Adrenal gland (tissue), 12 donors: ENCODE data around the gene FADD. TPM values are rescaled to one million over a fixed set of nuclear protein-coding genes. Genes with fewer than 3 reads are reported as not detected.

Experiments
- DNase-seq, 7 donors: peaks; one replicate each; pipeline ENCODE4 v3.0.0-alpha.2; 2019 to 2020
- H3K27ac ChIP-seq, 5 donors: fragments of 200-600 bp; sonication (generic) in 4 of 5; 1 replicate in 3 of 5; 2 replicates in 2 of 5; pipeline versions ENCODE4 v1.5.1 to v1.8.0; 2016 to 2020; ENCODE audit warnings: mild to moderate bottlenecking in 1 of 5
- H3K27me3 ChIP-seq: fragments of 200-600 bp; 2 replicates; pipeline ENCODE4 v1.8.0; 2021
- H3K36me3 ChIP-seq, 2 donors: fragments of 200-600 bp; replicated peaks in 1 of 2; 1 replicate in 1 of 2; 2 replicates in 1 of 2; pipeline versions ENCODE4 v1.5.1 to v1.8.0; 2018 to 2022
- H3K4me1 ChIP-seq, 2 donors: fragments of 200-600 bp; replicated peaks in 1 of 2; 1 replicate in 1 of 2; 2 replicates in 1 of 2; pipeline versions ENCODE4 v1.5.1 to v1.8.0; 2018 to 2021
- H3K4me3 ChIP-seq, 4 donors: fragments of 200-600 bp; sonication (generic) in 3 of 4; one replicate each; pipeline ENCODE4 v1.5.1; 2016 to 2018
- H3K9me3 ChIP-seq, 3 donors: fragments of 200-600 bp; sonication (generic) in 1 of 3; replicated peaks in 1 of 3; 1 replicate in 2 of 3; 2 replicates in 1 of 3; pipeline versions ENCODE4 v1.5.1 to v1.8.0; 2016 to 2021
- CTCF ChIP-seq, 6 experiments: fragments of 450-650 bp in 4 of 6; fragments of 200-600 bp in 2 of 6; sonication (generic) in 1 of 6; IDR thresholded peaks; 1 replicate in 5 of 6; 2 replicates in 1 of 6; pipeline versions ENCODE4 v1.5.1 to v1.8.0; 2016 to 2021; ENCODE audit warnings: antibody characterized with exemption in 6 of 6, mild to moderate bottlenecking in 2 of 6, moderate library complexity in 1 of 6
- POLR2A ChIP-seq, 2 donors: fragments of 450-650 bp; IDR thresholded peaks; one replicate each; pipeline ENCODE4 v1.6.1; 2017; ENCODE audit warnings: antibody characterized with exemption in 2 of 2, mild to moderate bottlenecking in 2 of 2, moderate library complexity in 1 of 2
- WGBS, 4 donors: extraction: QIAGEN DNeasy Blood & Tissue Kit in 2 of 4; methylation state at CpG; one replicate each; pipeline versions ENCODE4 v1.1.5 to v1.1.7; 2013 to 2017; 5-methylcytosine and 5-hydroxymethylcytosine counted together
- intact Hi-C, 2 donors: fragments of 100-400 bp; cut with DNase I; formaldehyde crosslinking; loops; one replicate each; pipeline versions ENCODE4 v1.14.1 to v1.15.0; 2022 to 2023
- polyA plus RNA-seq, 3 donors: library from polyadenylated mRNA; stranded (reverse); fragments of 200-250 nt in 2 of 3; fragments of 350-450 nt in 1 of 3; fragmentation: Illumina TruSeq in 1 of 3; extraction: RNeasy Lipid Tissue Mini Kit (QIAGEN cat#74804) in 1 of 3; gene quantifications; one replicate each; pipeline ENCODE4 v1.2.3, GENCODE V29; 2013 to 2014
- total RNA-seq, 9 donors: library from RNA; depleted of rRNA in 4 of 9; stranded (reverse); fragments of >200 nt in 4 of 9; fragments of 120-200 nt in 1 of 9; fragmentation: NEBNext Ultra II Directional in 1 of 9; extraction: Animal tissue kit (Norgen Biotek cat#: 25700) in 1 of 9; gene quantifications; one replicate each; pipeline versions ENCODE4 v1.1.0 to v1.2.4, GENCODE V29; 2013 to 2023
- donor health status: healthy with polysubstance abuse.
- donor health status: Bipolar disorder and iron deficiency.
- donor health status: DM: yes; HTN: yes; CAD: no.
- donor health status: DM: no; HTN: no; CAD: no.
- donor health status: DM: no; HTN: no; CAD: no.
- donor health status: DM: yes; HTN: yes; CAD: no.

The FADD gene
- total and polyA plus RNA-seq, 12 donors, result 8.9 to 37.9 (median 26.2) TPM

DNA sequence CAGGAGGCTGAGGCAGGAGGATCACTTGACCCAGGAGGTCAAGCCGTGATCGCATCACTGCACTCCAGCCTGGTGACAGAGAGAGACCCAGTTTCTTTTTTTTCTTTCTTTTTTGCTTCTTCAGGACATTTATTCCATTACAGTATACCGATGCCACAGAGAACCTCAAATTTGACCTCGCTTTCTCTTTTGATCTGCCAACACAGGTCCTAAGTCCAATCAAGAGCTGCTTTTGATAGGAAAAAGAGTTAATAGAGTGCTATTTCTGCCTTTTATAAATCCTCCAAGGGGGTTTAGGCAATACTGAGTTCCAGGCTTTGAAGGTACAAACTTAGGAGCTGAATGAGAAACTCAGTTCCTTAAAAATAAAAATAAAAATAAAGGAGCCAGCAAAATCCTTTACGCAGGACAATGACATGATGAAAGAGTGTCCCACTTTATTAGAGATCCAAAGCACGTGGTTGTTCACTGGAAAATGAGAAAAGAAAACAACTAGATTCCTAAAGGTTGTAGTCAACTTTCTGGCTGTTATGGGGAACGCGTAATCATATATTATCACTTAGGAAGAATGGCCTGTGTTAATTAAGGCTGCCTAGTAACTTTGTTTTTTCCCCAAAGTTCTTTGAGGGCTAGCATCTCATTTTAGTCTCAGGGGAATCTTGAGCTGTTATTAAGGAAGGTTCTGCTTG is 27.2 kb downstream of the FADD start:
- no peak for DNase-seq
- Histone ChIP-seq H3K4me1 (no peaks in the 10 kb centered on the region), H3K4me3 (no peak overlapping the region), H3K27me3 (no peaks in the 10 kb centered on the region), H3K9me3 (no peaks in the 10 kb centered on the region), H3K27ac (no peak overlapping the region), H3K36me3 (no peaks in the 10 kb centered on the region)
- 83 to 87% (median 85%) methylated on average over 8 of the region's 8 CpGs for WGBS, 4 donors
- intact Hi-C loops, result no loop called here
- TF ChIP-seq POLR2A (IDR thresholded peaks at IDR 0.05) (no peak), CTCF (IDR thresholded peaks at IDR 0.05) (no peak)

- Histone ChIP-seq H3K4me3 (no peak overlapping the region), H3K4me1 (no peaks in the 10 kb centered on the region), H3K27ac (no peak overlapping the region), H3K27me3 (no peaks in the 10 kb centered on the region), H3K9me3 (no peaks in the 10 kb centered on the region), H3K36me3 (no peaks in the 10 kb centered on the region)
- TF ChIP-seq CTCF (IDR thresholded peaks at IDR 0.05) (no peak), POLR2A (IDR thresholded peaks at IDR 0.05) (no peak)
- intact Hi-C loops, result no loop called here
- 81 to 86% (median 84%) methylated on average over 17 to 22 of the region's 22 CpGs for WGBS, 4 donors
- DNase-seq, result no peak
Measured at GRCh38 chr11:70230840-70231710, 28.0 kb downstream of the FADD start.

GRCh38 chr11:70233034-70233433 is 29.9 kb downstream of the FADD start:
- intact Hi-C loops, result no loop called here
- Histone ChIP-seq H3K27ac (no peak overlapping the region), H3K36me3 (no peaks in the 10 kb centered on the region), H3K9me3 (no peaks in the 10 kb centered on the region), H3K4me3 (no peak overlapping the region), H3K27me3 (no peaks in the 10 kb centered on the region), H3K4me1 (no peaks in the 10 kb centered on the region)
- DNase-seq, result no peak
- no peak for TF ChIP-seq CTCF (IDR thresholded peaks at IDR 0.05)
- TF ChIP-seq POLR2A (IDR thresholded peaks at IDR 0.05), result no peak

DNA sequence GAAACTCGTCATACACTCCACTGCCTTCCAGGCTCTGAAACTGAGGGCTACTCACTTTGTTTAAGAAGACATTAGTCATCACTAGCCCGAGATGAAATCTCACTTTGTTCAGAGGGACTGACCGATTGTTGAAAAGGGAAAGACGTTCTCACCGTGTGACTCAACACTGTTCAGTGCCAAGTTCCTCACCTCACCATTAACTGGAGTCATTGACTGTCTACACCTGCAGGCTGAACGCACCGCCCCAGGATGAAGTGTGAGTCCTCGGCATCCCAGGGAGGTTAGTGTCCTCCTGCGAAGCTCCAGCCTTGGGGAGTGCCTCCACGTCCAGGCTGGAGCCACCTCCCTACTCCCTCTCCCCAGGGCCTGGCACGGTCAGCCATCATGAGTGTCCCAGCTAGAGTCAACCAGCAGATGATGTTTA is 30.4 kb downstream of the FADD start:
- DNase-seq, result no peak
- Histone ChIP-seq H3K27me3 (no peaks in the 10 kb centered on the region), H3K4me3 (no peak overlapping the region), H3K36me3 (no peaks in the 10 kb centered on the region), H3K9me3 (no peaks in the 10 kb centered on the region), H3K4me1 (no peaks in the 10 kb centered on the region), H3K27ac (no peak overlapping the region)
- no peak for TF ChIP-seq CTCF (IDR thresholded peaks at IDR 0.05)
- TF ChIP-seq POLR2A (IDR thresholded peaks at IDR 0.05), result no peak
- intact Hi-C loops, result no loop called here
- WGBS, 4 donors, result 64 to 80% (median 73%) methylated on average over 6 to 11 of the region's 11 CpGs
